Colonic mucosa (tissue), 4 donors: ENCODE results near the gene RPUSD3. TPM values are rescaled to one million over a fixed set of nuclear protein-coding genes. Genes with fewer than 3 reads are reported as not detected.
A peak's percentile ranks its signal among the peaks of the same experiment; 100 is the strongest.
"Not testable (repeated sequence)": the region's sequence is repeated elsewhere in the genome, so short reads cannot be mapped to it uniquely, and the experiment has no call there.

Source experiments
- DNase-seq: peaks from one replicate; pipeline ENCODE4 v3.0.0-alpha.2; 2020
- H3K27ac ChIP-seq: fragments of 200-600 bp; one replicate; pipeline ENCODE4 v1.8.0; 2021
- H3K27me3 ChIP-seq: fragments of 200-600 bp; one replicate; pipeline ENCODE4 v1.8.0; 2021
- H3K36me3 ChIP-seq: fragments of 200-600 bp; one replicate; pipeline ENCODE4 v1.8.0; 2021
- H3K4me1 ChIP-seq: fragments of 200-600 bp; one replicate; pipeline ENCODE4 v1.8.0; 2021; ENCODE audit warnings: mild to moderate bottlenecking
- H3K4me3 ChIP-seq: fragments of 200-600 bp; one replicate; pipeline ENCODE4 v1.8.0; 2021
- H3K9ac ChIP-seq, 2 donors: one replicate each; pipeline ENCODE4 v1.7.0; 2013; ENCODE audit warnings: control low read depth in 2 of 2, low read depth in 2 of 2, low read length in 2 of 2
- H3K9me3 ChIP-seq: fragments of 200-600 bp; one replicate; pipeline ENCODE4 v1.8.0; 2021
- CTCF ChIP-seq: fragments of 200-600 bp; IDR thresholded peaks from one replicate; pipeline ENCODE4 v1.8.0; 2022; ENCODE audit warnings: antibody characterized with exemption, mild to moderate bottlenecking
- intact Hi-C: fragments of 100-400 bp; cut with DNase I; formaldehyde crosslinking; loops from one replicate; pipeline ENCODE4 v1.14.1; 2022
- total RNA-seq, 2 donors: library from RNA; stranded (reverse); fragmentation: NEBNext Ultra II Directional in 1 of 2; extraction: Animal tissue kit (Norgen Biotek cat#: 25700) in 1 of 2; gene quantifications; one replicate each; pipeline ENCODE4 v1.2.1, GENCODE V29; 2021
- donor health status: healthy.
- donor health status: DM: no; HTN: no; CAD: no.
- donor health status: DM: no; HTN: no; CAD: no.

Gene RPUSD3
- total RNA-seq, 2 donors from 2014 or later: 24.8 to 42.9 TPM

- intact Hi-C loops: no loop called here
- no peaks in the 10 kb centered on the region for H3K4me1 ChIP-seq
- no peak overlapping the region for H3K4me3 ChIP-seq
These were observed 27.2 kb upstream of the RPUSD3 start for GRCh38 chr3:9870978-9871377.

GRCh38 chr3:9869955-9870354, 26.1 kb upstream of the RPUSD3 start:
- Histone ChIP-seq H3K9ac (no peak overlapping the region), H3K36me3 (no peaks in the 10 kb centered on the region), H3K4me3 (no peak overlapping the region), H3K27me3 (no peaks in the 10 kb centered on the region), H3K27ac (no peak overlapping the region), H3K9me3 (no peaks in the 10 kb centered on the region), H3K4me1 (no peaks in the 10 kb centered on the region)
- TF ChIP-seq CTCF: no peak
- no peak for DNase-seq
- intact Hi-C loops: no loop called here

More at GRCh38 chr3:9870978-9871377, 27.2 kb upstream of the RPUSD3 start:
- no peaks in the 10 kb centered on the region for H3K9me3 ChIP-seq
- H3K9ac ChIP-seq: no peak overlapping the region
- H3K27me3 ChIP-seq: no peaks in the 10 kb centered on the region
- TF ChIP-seq CTCF: no peak
- no peak for DNase-seq
- no peaks in the 10 kb centered on the region for H3K36me3 ChIP-seq
- H3K27ac ChIP-seq: no peak overlapping the region

- DNase-seq: no peak
- Histone ChIP-seq H3K4me1 (no peaks in the 10 kb centered on the region), H3K27ac (no peak overlapping the region), H3K4me3 (no peak overlapping the region), H3K9ac (no peak overlapping the region), H3K9me3 (no peaks in the 10 kb centered on the region), H3K27me3 (no peaks in the 10 kb centered on the region), H3K36me3 (no peaks in the 10 kb centered on the region)
- no peak for TF ChIP-seq CTCF
- intact Hi-C loops: no loop called here
These were observed 23.3 kb upstream of the RPUSD3 start for GRCh38 chr3:9867106-9867505.

- no peaks in the 10 kb centered on the region for H3K9me3 ChIP-seq
- H3K9ac ChIP-seq: no peak overlapping the region
- H3K36me3 ChIP-seq: no peaks in the 10 kb centered on the region
- H3K4me3 ChIP-seq: no peak overlapping the region
- no peak for TF ChIP-seq CTCF
- no peaks in the 10 kb centered on the region for H3K4me1 ChIP-seq
- intact Hi-C loops: no loop called here
- H3K27ac ChIP-seq: no peak overlapping the region
- no peak for DNase-seq
- no peaks in the 10 kb centered on the region for H3K27me3 ChIP-seq
These were observed 22.8 kb upstream of the RPUSD3 start for GRCh38 chr3:9866639-9867038.

DNA sequence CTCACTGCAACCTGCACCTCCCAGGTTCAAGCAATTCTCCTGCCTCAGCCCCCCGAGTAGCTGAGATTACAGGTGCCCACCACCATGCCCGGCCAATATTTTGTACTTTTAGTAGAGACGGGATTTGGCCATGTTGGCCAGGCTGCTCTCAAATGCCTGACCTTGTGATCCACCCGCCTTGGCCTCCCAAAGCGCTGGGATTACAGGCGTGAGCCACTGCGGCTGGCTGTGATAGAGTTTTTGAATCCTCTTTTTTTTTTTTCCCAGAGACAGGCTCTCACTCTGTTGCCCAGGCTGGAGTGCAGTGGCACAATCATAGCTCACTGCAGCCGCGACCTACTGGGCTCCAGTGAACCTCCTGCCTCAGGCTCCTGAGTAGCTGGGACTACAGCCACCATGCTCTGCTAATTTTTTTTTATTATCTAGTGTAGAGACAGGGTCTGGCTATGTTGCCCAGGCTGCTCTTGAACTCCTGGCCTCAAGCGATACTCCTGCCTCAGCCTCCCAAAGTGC, 21.4 kb upstream of the RPUSD3 start:
- intact Hi-C loops, H3K27ac ChIP-seq, H3K4me1 ChIP-seq, H3K9ac ChIP-seq, H3K9me3 ChIP-seq, H3K36me3 ChIP-seq, H3K4me3 ChIP-seq, H3K27me3 ChIP-seq, DNase-seq: not testable (repeated sequence)

DNA sequence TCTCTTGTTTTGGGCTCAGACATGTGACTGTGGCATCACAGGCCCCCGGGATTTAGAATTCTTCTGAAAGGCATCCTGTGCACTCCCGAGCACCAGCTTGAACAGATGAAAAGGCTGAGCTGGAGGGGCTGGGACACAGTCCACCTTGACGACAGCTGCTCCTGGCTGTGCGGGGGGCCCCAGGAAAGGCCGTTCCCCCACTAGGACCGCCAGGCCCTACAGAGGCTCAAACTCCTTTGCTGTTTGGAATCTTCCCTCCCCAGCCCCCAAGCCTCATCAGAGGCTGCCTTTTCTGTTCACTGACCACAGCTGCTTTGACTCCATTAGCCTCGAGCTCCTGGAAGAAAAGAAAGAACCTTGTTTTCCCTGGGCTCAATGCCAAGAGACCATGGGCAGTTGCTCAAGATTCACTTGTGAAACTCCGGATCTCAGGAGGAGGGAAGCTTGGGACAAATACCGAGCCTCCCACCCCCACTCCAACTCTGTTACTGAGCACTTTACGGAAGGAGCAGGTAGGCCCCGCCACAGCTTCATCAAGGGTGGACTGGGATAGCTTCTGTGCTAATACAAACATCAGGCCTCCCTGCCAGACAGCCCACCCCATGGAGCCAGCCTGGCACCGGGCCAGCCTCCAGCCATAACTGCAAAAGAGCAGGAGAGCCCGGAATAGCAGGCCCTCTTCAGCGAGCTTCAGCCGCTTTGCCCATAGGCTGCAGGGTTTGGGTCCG, 20.6 kb upstream of the RPUSD3 start:
- Histone ChIP-seq H3K9ac (no peak overlapping the region), H3K4me3 (no peak overlapping the region), H3K27me3 (no peaks in the 10 kb centered on the region), H3K9me3 (no peaks in the 10 kb centered on the region), H3K4me1 (no peaks in the 10 kb centered on the region), H3K27ac (no peak overlapping the region), H3K36me3 (no peaks in the 10 kb centered on the region)
- TF ChIP-seq CTCF: no peak
- peak; percentile 43 for DNase-seq
- intact Hi-C loops: no loop called here
